HG02759 (cell line): ENCODE data around the gene SCFD2.
"Not testable (repeated sequence)": the region's sequence is repeated elsewhere in the genome, so short reads cannot be mapped to it uniquely, and the experiment has no call there.

Source experiments
- ATAC-seq: cut with Tn5 transposase; IDR thresholded peaks from one replicate; pipeline ENCODE4 v1.9.1; 2021; ENCODE audit warnings: mild to moderate bottlenecking, moderate library complexity; ENCODE audit not compliant: unreplicated experiment

SCFD2 gene

DNA sequence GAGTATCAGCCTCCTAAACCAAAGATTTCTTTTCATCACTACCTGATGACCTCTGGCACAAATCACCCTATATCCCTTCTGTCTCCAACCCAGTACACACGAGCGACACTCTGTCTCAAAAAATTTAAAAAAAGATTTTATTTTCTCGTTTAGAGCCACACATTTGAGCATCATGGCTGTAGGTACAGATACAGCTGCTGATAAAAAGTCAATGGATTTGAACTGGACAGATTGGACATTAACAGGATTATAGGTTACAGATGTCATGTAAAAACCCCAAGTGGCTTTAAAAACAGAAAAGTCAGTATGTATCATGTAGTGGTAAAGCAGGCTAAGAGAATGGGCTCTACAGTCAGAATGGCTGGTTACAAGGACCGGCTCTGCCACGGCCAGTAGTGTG is 171.1 kb downstream of the SCFD2 start:
- no peak for ATAC-seq

DNA sequence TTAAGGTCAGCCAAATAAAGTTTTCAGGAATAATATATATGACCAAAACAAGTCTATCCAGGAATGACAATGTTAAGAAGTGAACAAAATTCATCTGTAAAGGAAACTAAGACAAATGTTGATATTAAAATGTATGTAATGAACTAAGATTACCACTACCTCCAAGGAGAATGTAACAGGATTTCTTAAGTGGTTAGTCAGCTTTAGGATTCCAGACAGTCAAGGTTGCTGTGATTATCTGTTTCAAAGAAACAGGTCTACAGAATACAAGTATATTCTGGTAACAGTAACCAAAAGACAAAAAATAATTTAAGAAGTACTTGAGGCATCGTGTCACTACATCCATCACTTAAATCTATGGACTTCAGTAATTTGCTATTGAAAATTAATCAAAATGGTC is 172.8 kb downstream of the SCFD2 start:
- ATAC-seq, result no peak

DNA sequence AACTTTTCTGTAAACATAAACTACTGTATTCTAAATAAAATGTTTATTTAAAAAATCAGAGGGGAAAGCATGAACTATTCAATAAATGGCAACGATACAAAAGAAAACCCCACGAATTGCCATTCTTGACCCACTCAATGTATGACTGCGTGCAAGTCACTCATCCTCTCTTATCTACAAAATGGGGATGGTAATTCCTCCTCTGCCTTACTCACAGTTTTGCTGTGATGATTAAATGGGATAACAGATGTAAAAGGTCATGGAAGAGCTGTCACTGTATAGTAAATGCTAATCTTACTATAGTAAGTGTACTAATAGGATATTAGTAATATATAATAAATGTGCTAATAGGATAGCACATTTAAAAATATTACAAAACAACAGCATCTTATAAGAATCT is 173.4 kb downstream of the SCFD2 start:
- ATAC-seq, result no peak

DNA sequence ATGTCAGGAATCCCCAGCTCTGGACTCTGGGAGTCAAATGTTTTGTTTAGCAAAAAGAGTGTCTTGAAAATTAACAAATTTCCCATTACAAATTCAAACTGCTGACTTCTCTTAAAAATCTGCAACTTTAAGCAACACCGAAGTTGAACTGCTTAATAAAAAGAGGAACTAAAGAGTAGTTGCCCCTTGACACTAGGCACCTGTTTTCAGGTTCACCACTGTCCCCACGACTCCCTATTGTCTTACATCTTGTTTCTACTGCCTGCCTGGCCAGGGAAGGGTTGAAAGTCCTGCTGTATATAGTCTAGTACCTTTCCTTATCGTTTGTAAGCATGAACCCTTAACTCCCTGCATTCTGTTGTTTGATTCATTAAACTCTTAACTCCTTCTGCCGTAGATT is 173.9 kb downstream of the SCFD2 start:
- ATAC-seq, result no peak

DNA sequence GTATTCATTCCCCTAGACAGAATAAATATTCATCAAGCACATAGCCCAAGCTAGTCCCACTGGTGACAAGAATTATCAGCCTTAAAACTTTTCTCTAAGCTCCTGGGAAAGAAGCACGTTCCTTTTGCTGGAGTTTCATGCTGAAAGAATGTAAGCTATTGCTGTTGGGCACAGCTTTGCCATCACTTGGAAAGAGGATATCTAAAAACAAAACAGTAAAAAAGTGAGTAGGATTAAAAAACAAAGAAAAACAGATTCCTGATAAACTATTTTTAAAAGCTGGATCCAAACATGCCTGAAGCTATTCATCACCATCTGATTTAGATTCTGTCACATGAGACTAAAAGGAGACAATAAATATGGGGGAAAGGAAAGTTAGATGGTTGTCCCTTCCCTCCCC is 176.8 kb downstream of the SCFD2 start:
- ATAC-seq, result no peak

DNA sequence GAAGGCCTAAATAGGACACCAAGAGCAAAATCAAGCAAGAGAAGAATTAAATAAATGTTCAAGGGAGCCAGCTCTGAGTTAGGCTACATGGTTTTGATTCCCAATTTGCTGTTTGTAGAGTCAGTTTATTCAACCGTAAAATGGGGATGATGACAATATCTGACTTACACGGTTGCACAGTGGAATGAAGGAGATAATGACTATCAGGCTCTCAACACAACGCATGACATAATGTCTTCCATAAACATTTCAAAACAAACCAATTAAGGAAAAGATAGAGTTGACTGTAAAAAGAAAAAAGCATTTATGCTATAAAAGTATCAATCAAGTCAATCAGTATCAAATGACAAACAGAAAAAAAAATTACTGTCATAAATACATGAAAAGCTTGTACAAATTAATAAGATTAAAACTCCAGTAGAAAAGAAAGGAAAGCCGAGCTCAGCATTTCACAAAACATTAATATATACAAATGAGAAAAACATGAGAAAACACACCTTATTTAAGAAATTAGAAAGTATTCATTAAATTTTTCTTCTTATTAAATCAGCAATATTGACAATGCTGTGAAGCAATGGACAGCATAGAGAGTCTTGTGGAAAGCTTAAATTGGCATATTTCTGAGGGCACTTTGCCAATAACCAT is 179.0 kb downstream of the SCFD2 start:
- no peak for ATAC-seq

DNA sequence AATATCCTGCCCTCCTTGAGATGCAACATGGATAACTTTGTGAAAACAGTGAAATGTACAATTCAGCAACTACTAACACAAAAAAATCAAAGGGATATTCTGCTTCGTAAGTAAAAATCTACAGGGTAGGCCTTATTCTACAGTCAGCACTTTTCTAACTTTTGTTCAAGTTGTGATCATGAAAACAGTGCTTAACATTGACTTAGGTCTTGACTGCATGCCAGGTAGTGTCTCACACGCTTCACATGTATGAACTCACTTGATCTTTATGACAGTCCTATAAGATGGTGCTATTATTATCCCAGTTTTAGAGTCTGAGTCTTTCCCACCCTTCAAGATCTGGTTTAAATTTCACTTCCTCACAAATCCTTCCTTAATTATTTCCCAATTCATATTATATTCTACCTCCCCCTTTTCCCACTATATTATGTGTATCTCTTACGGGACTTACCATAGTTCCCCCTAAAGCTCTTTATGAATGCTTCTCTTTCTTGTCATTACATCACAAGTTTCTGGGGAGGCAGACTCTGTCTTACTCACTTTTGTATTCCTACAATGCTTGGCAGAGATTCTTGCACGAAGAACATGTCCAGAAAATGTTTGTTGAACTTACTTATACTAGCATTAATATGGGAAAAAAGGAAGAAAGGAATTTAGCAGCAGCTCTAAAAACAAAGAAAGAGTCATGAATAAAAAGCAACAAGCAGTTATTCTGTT is 179.8 kb downstream of the SCFD2 start:
- no peak for ATAC-seq

DNA sequence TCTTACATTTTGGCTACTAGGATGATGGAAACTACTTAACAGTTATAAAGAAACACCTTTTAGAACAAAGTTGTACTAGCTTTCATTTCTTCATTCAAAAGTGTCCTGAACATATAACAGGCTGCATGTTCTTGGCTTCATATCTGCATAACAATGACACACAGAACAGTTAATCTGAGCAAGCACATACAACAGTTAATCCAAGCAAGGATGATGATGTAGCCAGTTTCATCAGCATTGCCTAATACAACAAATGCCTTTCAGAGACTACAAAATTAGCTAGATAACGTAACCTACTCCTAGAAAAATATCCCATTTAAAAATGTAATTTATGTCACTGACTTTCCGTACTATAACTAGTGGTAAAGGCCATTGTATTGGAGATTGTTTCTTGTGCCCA is 182.1 kb downstream of the SCFD2 start:
- no peak for ATAC-seq

DNA sequence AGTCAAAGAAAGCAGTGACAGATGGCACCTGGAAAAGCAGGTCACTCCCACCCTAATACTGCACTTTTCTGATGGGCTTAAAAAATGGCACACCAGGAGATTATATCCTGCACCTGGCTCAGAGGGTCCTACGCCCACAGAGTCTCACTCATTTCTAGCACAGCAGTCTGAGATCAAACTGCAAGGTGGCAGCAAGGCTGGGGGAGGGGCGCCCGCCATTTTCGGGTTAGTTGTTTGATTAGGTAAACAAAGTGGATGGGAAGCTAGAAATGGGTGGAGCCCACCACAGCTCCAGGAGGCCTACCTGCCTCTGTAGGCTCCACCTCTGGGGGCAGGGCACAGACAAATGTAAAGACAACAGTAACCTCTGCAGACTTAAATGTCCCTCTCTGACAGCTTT is 188.1 kb downstream of the SCFD2 start:
- ATAC-seq, result not testable (repeated sequence)

DNA sequence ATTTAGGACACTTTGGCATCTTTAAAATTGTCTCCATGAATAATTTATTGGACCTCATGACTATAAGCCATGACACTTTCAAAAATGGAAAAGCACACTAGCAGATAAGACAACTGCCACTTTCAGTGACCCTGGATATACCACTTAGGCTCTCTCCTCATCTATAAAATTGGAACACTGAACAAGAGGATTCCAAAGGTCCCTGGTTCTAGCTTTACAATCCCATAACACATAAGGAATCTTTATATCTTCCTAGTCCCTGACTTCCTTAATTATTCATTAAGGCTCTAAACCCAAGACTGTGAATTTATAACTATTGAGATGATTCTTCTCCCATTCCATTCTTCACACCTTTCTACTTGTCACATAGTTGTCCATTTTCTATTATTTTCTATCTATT is 190.2 kb downstream of the SCFD2 start:
- ATAC-seq, result no peak

DNA sequence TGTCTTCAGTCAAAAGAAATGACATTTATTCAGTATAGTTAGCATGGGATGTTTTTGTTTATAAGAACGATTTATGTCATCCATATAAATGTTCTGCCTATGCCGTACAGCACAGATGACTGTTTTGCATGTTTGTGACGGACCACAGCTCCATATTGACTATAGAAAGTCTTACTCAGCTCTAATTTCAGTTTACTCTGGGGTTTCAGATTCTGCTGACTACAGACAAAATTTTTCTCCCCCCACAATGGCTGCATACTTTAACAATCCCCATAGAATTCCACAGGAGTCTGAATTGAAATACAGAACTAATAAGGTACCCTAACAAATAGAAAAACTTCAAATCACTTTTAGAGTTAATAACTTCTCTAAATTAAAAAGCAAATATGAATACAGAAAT is 191.0 kb downstream of the SCFD2 start:
- ATAC-seq, result no peak

DNA sequence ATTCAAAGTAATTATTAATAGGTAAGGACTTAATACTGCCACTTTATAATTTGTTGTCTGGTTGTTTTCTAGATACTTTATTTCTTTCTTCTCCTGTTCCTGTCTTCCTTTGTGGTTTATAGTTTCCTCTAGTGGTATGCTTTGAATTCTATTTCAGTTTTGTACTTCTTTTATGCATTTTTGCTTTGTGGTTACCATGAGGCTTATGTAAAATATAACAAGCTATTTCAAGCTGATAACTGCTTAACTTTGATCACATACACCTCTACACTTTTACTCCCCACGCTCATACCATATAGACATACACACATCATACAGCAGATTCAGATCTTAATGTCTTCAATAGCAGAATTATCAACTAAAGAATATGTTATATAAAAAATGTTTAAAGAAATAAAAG is 192.3 kb downstream of the SCFD2 start:
- ATAC-seq, result no peak

DNA sequence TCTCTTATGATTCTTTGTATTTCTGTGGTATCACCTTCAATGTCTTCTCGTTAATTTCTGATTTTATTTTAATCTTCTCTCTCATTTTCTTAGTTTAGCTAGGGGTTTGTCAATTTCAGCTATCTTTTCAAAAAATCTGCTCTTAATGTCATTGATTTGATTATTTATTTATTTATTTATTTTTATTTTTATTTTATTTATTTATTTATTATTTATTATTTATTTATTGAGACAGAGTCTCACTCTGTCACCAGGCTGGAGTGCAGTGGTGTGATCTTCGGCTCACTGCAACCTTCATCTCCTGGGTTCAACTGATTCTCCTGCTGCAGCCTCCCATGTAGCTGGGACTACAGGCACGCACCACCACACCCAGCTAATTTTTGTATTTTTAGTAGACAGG is 194.1 kb downstream of the SCFD2 start:
- no peak for ATAC-seq

DNA sequence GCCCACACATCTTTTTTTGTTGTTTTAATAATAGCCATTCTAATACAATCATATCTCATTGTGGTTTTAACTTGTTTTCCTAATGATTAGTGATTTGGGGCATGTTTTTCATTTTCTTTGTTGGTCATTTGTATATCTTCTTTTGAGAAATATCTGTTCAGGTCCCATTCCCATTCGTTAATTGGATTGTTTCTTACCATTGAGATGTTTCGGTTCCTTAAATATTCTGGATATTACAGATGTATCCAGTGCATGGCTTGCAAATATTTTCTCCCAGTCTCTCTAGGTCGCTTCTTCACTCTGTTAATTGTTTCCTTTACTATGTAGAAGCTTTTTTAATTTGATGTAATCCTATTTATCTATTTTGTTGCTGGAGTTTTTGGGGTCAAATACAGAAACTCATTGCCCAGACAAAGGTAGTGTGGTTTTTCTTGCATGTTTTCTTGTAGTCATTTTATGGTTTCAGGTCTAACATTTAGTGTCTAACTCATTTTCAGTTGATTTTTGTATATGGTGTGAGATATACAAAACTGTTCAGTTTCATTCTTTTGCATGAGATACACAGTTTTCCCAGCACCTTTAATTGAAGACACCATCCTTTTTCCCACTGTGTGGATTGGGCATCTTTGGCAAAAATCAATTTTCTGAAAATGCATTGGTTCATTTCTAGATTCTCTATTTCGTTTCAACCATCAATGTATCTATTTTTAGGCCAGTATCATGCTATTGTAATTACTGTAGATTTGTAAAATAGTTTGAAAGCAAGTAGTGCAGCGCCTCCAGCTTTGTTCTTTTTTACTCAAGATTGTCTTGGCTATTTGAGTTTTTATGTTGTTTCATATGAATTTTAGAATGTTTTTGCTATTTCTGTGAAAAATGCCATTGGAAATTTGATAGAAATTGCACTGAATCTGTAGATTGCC is 195.9 kb downstream of the SCFD2 start:
- ATAC-seq, result no peak

DNA sequence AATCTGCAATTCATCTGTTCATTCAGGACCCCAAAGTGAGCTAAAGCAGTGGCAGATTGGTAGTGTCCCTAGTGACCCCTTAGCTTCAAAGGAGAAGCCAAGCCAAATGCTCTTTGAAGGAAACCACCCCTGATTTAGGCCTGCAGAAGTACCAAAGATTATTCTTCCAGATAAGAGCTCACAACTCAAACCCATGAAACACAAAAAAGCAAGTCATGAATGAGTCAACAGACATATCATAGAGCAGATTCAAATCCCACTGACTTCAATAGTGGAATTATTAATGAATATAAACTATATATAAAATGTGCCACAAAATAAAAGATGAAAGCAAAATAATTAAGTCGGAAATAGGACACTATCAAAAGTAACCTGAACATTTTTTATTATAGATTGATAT is 197.6 kb downstream of the SCFD2 start:
- no peak for ATAC-seq

DNA sequence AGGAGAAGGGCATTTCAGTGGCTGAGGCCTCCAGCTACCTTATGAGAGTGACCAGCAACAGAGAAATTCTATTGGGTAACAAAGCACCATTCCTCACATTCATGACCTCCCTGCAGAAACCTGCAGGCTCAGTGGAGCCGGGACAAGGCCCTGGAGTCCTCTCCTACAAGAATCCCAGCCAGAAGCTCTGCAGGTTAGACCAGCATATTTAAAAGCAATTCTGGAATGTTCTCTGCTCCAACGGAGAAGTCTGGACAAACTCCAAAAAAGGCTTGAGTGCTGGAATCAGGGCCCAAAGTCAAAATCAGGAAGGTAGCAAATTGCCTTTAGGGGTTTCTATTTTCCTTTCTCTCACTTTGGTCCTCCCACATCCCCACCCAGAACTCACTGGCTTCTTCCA is 202.9 kb downstream of the SCFD2 start:
- no peak for ATAC-seq

DNA sequence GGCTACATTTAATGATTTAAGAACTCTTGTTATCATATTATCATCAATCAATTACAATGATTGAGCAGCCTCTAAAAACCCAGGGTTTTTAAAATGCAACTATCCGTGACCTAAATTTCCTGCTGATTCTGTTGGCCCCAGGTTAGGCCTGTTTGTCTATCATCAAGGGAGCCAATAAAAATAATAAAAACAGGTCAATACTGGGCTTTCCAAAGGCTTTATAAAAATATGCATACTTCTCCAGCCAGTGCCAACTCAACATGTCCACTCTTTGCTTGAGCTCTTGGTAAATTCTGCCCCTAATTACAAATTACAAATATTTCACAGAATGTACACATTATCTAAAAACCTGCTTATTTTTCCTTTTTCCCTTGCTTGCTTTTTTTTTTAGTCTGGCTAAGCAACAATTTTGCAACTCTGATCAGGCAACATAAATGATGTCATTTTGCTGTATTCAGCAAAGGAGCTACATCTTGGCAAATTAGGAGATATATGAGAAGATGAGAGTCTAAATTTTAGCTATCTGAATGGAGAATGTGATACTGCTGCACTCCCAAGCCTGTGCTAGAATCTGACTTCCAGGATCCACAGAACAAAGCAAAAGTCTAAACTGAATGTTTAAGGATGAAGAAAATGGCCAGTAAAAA is 204.0 kb downstream of the SCFD2 start:
- ATAC-seq, result no peak

DNA sequence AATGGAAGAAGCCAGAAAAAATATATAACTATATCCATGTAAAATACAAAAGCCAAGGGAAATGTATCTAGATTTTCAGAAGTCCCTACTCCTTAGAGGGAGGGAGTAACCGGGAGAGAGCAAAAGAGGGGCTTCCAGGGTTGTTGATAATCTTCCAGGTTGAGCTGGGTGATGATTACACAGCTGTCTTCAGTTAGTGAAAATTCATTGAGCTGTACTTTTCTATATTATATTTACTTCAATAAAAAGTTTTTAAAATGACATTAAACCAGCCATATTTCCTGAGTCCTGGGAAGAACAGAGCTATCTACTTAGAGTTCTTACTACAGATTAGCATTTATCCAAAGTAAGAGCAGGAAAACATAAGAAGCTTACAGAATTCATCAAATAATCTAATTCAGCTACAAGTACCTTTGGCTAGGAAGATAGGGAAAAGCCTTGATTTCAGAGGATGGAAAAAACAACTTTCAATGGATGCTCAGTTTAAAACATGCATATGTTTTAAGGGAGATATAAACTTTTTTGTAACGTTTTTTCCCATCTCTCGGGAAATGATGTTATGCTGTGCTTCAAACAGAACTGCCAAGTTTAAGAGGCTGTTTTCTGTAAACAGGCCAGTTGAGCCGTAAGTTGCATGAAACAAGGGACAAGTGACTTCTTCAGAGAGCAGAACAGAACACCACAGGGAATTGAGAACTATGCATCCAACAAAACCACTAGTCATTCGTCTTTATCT is 204.6 kb downstream of the SCFD2 start:
- no peak for ATAC-seq

DNA sequence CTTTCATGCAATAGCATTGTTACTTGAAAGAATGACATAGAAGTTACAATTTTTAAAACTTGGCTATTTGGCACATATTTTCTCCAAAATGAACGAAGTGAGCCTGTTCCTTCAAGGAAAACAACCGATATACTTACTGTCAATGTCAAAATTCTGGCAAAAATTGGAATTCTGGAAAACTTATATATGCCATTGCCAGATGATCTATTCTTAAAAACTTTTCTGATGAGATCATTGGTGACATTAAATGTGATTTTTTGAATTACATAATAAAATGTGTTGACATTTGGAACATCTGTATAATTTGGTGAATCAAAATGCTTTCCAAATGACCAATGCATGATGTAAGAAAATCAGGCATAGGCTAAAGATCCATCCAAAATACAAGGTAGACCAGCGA is 209.0 kb downstream of the SCFD2 start:
- ATAC-seq, result no peak

DNA sequence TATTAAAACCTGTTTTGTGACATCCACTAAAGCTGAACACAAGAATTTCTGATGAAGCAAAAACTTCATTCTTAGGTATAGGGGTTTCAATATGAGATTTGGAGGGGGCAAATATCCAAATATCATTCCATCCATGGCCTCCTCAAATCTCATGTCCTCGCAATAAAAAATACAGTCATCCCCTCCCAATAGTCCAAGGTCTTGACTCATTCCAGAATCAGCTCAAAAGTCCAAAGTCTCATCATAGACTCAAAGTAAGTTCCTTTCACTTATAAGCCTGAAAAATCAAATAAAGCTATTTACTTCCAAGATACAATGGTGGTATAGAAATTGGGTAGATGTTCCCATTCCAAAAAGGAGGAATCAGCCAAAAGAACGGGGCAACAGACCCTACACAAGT is 213.4 kb downstream of the SCFD2 start:
- no peak for ATAC-seq

DNA sequence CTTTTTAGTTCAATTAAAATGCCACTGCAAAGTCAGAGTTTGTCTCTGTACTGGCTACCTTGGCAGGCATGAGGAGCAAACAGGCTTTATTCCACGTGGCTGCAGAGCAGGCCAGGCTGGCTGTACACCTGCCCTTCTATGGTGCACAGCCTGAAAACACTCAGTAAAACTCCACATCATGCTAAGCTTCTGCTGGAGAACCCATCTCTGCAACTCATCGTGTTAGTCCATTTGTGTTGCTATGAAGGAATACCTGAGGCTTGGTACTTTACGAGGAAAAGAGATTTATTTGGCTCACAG is 214.4 kb downstream of the SCFD2 start:
- ATAC-seq, result no peak
